Loucy (cell line): Measurements from ENCODE around the gene EGF.

ENCODE experiments used
- H2AFZ ChIP-seq: fragments of 200-600 bp; sonication (generic); 2 replicates; pipeline ENCODE4 v1.6.0; 2016; ENCODE audit warnings: antibody characterized with exemption, mild to moderate bottlenecking, low read length, moderate library complexity
- H3F3A ChIP-seq: fragments of 200-600 bp; 2 replicates; pipeline ENCODE4 v1.6.0; 2016; ENCODE audit warnings: antibody characterized with exemption, low read depth, mild to moderate bottlenecking
- H3K27me3 ChIP-seq: fragments of 200-600 bp; sonication (generic); 2 replicates; pipeline ENCODE4 v1.6.1; 2014; ENCODE audit warnings: low read length, mild to moderate bottlenecking; ENCODE audit not compliant: insufficient read depth, poor library complexity, severe bottlenecking
- H3K36me3 ChIP-seq: fragments of 200-600 bp; sonication (generic); 2 replicates; pipeline ENCODE4 v1.6.1; 2016; ENCODE audit warnings: low read length; ENCODE audit not compliant: insufficient read depth
- H3K4me1 ChIP-seq: fragments of 200-600 bp; sonication (generic); 2 replicates; pipeline ENCODE4 v1.5.1; 2014; ENCODE audit warnings: low read length, mild to moderate bottlenecking; ENCODE audit not compliant: insufficient read depth, poor library complexity, severe bottlenecking
- H3K4me2 ChIP-seq: fragments of 200-600 bp; sonication (generic); 2 replicates; pipeline ENCODE4 v1.6.0; 2014; ENCODE audit warnings: antibody characterized with exemption, low read length, low read depth, mild to moderate bottlenecking; ENCODE audit not compliant: poor library complexity, severe bottlenecking
- H3K4me3 ChIP-seq: fragments of 200-600 bp; sonication (generic); 2 replicates; pipeline ENCODE4 v1.5.1; 2014; ENCODE audit warnings: low read length, mild to moderate bottlenecking, mixed read lengths; ENCODE audit not compliant: poor library complexity, severe bottlenecking
- H3K79me2 ChIP-seq: fragments of 200-600 bp; sonication (generic); 2 replicates; pipeline ENCODE4 v1.6.1; 2014; ENCODE audit warnings: low read length; ENCODE audit not compliant: insufficient read depth
- H3K9ac ChIP-seq: fragments of 200-600 bp; sonication (generic); 2 replicates; pipeline ENCODE4 v1.6.0; 2014; ENCODE audit warnings: mild to moderate bottlenecking, low read depth, low read length, moderate library complexity; ENCODE audit not compliant: poor library complexity, severe bottlenecking
- H3K9me2 ChIP-seq: fragments of 200-600 bp; sonication (generic); replicated peaks from 2 replicates; pipeline ENCODE4 v1.6.1; 2016; ENCODE audit warnings: low read depth, low read length, mixed read lengths
- H3K9me3 ChIP-seq: fragments of 200-600 bp; sonication (generic); 2 replicates; pipeline ENCODE4 v1.6.1; 2014; ENCODE audit warnings: mild to moderate bottlenecking, antibody characterized with exemption, low read length, low read depth; ENCODE audit not compliant: insufficient read depth
- H4K20me1 ChIP-seq: fragments of 200-600 bp; sonication (generic); 2 replicates; pipeline ENCODE4 v1.6.0; 2014; ENCODE audit warnings: antibody characterized with exemption, low read length, mild to moderate bottlenecking; ENCODE audit not compliant: insufficient read depth, poor library complexity, severe bottlenecking
- EZH2phosphoT487 ChIP-seq: fragments of 200-600 bp; IDR thresholded peaks from 2 replicates; pipeline ENCODE4 v1.6.1; 2018; ENCODE audit warnings: antibody characterized with exemption, mild to moderate bottlenecking, moderate library complexity, borderline replicate concordance
- TF ChIP-seq, protein P1 (sequence below): fragments of 200-600 bp; sonication (generic); conservative IDR thresholded peaks from 2 replicates; pipeline ENCODE4 v1.5.1; 2014; ENCODE audit warnings: mild to moderate bottlenecking, antibody characterized with exemption, low read length

Gene EGF

DNA sequence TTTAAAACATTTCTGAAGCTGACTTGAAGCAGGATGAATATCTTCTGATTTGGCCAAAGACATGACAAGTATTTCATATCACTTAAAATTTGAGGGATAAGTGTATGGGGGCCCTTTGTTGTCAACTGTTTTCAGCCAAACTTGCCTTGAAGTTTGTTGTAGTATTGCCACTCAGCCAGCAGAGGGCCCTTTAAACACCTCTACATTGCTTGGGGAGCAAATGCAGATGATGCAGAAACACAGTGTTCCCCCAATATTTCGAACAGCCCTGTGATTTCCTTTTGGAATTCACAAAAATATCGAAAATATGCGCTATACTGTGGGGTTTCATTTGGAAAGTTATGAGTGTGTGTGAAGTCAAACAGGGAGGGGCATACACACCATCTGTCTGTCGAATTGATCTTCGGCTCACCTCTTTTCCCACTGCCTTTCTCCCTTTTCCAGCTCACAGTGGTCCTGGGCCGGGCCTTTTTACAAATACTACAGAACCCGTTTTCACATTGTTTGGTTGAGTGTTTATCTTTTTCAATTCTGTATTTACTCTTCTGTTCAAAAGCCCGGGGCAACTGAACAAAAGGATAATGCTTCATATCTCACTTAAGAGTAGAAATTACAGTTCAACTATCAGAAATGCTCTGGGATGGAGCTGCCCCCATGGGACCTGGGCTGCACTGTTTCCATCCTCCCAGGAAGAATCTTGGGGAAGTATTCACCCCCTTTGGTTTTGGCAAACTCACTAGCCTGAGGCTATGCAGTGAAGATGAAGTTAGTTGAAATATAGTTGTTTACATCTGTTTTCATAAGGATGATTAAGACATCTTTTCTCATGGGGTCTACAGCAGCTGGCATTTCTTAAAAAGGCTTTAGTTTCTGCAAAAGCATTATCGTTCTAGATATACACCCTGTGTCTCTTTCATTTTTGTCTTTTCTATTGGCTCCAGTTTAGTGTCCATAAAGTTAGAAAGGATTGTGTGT is 137.6 kb downstream of the EGF start:
- Histone ChIP-seq H3K9me3 (no peaks in the 10 kb centered on the region), H3K9ac (no peak overlapping the region), H3K36me3 (peaks cover 43% of the 10 kb centered on the region; the same call in 1 of the 2 replicates), H3K4me1 (peaks cover 5% of the 10 kb centered on the region), H3K4me3 (no peak overlapping the region), H4K20me1 (no peaks in the 10 kb centered on the region), H3K27me3 (no peaks in the 10 kb centered on the region), H3K4me2 (no peak overlapping the region), H2AFZ (no peak overlapping the region), H3K9me2 (no peaks in the 10 kb centered on the region), H3K79me2 (no peaks in the 10 kb centered on the region), H3F3A (no peaks in the 10 kb centered on the region)
- no peak for TF ChIP-seq EZH2phosphoT487
- TF ChIP-seq, protein P1, sequence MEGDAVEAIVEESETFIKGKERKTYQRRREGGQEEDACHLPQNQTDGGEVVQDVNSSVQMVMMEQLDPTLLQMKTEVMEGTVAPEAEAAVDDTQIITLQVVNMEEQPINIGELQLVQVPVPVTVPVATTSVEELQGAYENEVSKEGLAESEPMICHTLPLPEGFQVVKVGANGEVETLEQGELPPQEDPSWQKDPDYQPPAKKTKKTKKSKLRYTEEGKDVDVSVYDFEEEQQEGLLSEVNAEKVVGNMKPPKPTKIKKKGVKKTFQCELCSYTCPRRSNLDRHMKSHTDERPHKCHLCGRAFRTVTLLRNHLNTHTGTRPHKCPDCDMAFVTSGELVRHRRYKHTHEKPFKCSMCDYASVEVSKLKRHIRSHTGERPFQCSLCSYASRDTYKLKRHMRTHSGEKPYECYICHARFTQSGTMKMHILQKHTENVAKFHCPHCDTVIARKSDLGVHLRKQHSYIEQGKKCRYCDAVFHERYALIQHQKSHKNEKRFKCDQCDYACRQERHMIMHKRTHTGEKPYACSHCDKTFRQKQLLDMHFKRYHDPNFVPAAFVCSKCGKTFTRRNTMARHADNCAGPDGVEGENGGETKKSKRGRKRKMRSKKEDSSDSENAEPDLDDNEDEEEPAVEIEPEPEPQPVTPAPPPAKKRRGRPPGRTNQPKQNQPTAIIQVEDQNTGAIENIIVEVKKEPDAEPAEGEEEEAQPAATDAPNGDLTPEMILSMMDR: peak; percentile 91

DNA sequence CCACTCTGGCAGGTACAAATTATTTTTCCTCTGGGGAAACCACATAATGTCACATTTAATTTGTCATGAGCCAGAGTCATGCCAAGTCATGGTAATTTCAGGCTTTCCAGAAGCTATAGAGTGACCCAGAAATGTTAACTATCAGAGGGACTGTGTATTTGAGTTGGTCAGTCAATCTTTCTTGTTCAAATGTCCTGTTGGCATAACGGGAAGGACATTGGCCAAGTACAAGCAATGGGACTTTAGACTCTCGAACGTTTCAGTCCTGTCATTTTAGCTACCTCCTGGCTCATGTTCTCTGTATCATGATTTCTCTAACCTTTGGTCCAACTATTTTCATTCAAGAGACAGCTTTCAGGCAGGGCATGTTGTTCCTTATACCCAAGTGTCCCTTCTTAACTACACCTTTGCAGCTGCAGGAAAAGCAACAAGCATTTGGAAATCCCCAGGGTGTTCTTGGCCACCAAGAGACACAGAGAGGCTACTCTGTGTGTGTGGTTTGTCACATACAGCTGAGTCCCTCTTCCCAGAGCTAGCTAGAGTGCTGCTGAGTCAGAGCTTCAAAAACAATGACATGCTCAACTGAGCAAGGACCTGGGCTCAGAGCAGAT is 142.6 kb downstream of the EGF start:
- Histone ChIP-seq H3K9me2 (no peaks in the 10 kb centered on the region), H3K9me3 (no peaks in the 10 kb centered on the region), H3K27me3 (no peaks in the 10 kb centered on the region), H3F3A (no peaks in the 10 kb centered on the region), H3K9ac (no peak overlapping the region), H3K4me3 (no peak overlapping the region), H3K36me3 (peaks cover 44% of the 10 kb centered on the region; the same call in 1 of the 2 replicates), H3K79me2 (no peaks in the 10 kb centered on the region), H3K4me1 (peaks cover 16% of the 10 kb centered on the region), H2AFZ (no peak overlapping the region), H3K4me2 (no peak overlapping the region), H4K20me1 (peaks cover 3% of the 10 kb centered on the region)
- TF ChIP-seq EZH2phosphoT487: no peak
- TF ChIP-seq, protein P1: no peak

DNA sequence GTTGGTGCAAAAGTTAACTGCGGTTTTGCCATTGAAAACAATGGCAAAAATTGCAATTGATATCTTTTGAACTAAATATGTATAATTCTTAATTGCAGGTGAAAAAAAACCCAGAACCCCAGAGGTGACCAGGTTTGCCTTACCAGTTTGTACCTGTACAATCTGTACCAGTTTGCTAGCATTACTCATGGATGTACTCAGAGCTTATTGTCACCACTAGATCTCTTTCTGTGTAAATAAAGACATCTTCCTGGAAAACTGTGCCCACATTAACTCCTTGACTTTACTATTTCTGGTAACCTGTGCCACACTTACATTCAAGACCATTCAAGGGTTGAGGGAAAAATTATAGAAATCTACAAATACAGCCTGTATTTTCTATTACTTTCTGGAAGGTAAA is 146.0 kb downstream of the EGF start:
- Histone ChIP-seq H3K4me3 (no peak overlapping the region), H3K9me2 (no peaks in the 10 kb centered on the region), H3K9me3 (no peaks in the 10 kb centered on the region), H3K27me3 (no peaks in the 10 kb centered on the region), H3K4me1 (peaks cover 30% of the 10 kb centered on the region), H3K36me3 (peaks cover 14% of the 10 kb centered on the region; the same call in 1 of the 2 replicates), H3F3A (no peaks in the 10 kb centered on the region), H3K9ac (no peak overlapping the region), H3K79me2 (peaks cover 3% of the 10 kb centered on the region), H2AFZ (no peak overlapping the region), H3K4me2 (no peak overlapping the region), H4K20me1 (peaks cover 3% of the 10 kb centered on the region)
- TF ChIP-seq EZH2phosphoT487: no peak
- TF ChIP-seq, protein P1: no peak
